Esophagus squamous epithelium (tissue), 4 donors: ENCODE results near the gene EPHX1.

Experiments used
- CTCF ChIP-seq, 6 experiments: fragments of 450-650 bp in 4 of 6; fragments of 200-600 bp in 2 of 6; sonication (generic) in 2 of 6; IDR thresholded peaks; one replicate each; pipeline ENCODE4 v1.5.1; 2016 to 2019; ENCODE audit warnings: antibody characterized with exemption in 6 of 6, mild to moderate bottlenecking in 4 of 6, moderate library complexity in 4 of 6
- POLR2A ChIP-seq, 4 donors: fragments of 450-650 bp; IDR thresholded peaks; one replicate each; pipeline ENCODE4 v1.6.1; 2017; ENCODE audit warnings: antibody characterized with exemption in 4 of 4, mild to moderate bottlenecking in 4 of 4, moderate library complexity in 3 of 4

- TF ChIP-seq CTCF (IDR thresholded peaks at IDR 0.05) (no peak), POLR2A (IDR thresholded peaks at IDR 0.05) (no peak)
Measured at GRCh38 chr1:225771661-225772322, 38.1 kb upstream of the EPHX1 start.
